Endothelial cell of umbilical vein (primary cell): ENCODE results near the gene ELP6. TPM values are rescaled to one million over a fixed set of nuclear protein-coding genes. Genes with fewer than 3 reads are reported as not detected.

ENCODE experiments used
- BruUV-seq: library from RNA; stranded (reverse); fragments of 400-500 nt; replicated peaks from 2 replicates; lab custom pipeline; 2021; lab: Mats Ljungman, UMichigan
- CTCF ChIA-PET: fragments of 300-600, 350-600 bp; sonication (Branson Sonifier 250); formaldehyde crosslinking; loops from one replicate; lab custom pipeline; 2021; ENCODE audit warnings: antibody characterized with exemption, inconsistent platforms; lab: Charles Lee
- POLR2A ChIA-PET: fragments of 300-600, 350-600 bp; sonication (Branson Sonifier 250); formaldehyde crosslinking; loops from one replicate; lab custom pipeline; 2021; ENCODE audit warnings: antibody characterized with exemption, inconsistent platforms; lab: Charles Lee
- DNase-seq: peaks from one replicate; pipeline ENCODE4 v3.0.0-alpha.2; 2011; ENCODE audit warnings: low read depth, low spot score
- FAIRE-seq: peaks from 2 replicates; lab custom pipeline; 2011; peaks lifted over from hg19 to GRCh38; lab: Jason Lieb, UNC
- H2AFZ ChIP-seq: 2 replicates; pipeline ENCODE4 v1.6.0; 2012; ENCODE audit warnings: low read depth, low read length, control low read depth, inconsistent platforms
- H3K27ac ChIP-seq: 2 replicates; pipeline ENCODE4 v1.5.1; 2011; ENCODE audit warnings: low read depth, mild to moderate bottlenecking, control low read depth, low read length, moderate library complexity; ENCODE audit not compliant: insufficient read depth
- H3K27me3 ChIP-seq, 2 experiments: 2 replicates each; pipeline versions ENCODE4 v1.6.0 to v1.6.1; 2011; ENCODE audit warnings: low read length in 2 of 2, mixed read lengths in 1 of 2; ENCODE audit not compliant: control insufficient read depth in 2 of 2, insufficient read depth in 2 of 2
- H3K36me3 ChIP-seq, 2 experiments: 2 replicates in 1 of 2; 3 replicates in 1 of 2; pipeline ENCODE4 v1.5.1; 2011; ENCODE audit warnings: low read length in 2 of 2, mild to moderate bottlenecking in 1 of 2, moderate library complexity in 1 of 2; ENCODE audit not compliant: control insufficient read depth in 2 of 2, insufficient read depth in 2 of 2; ENCODE audit errors: extremely low read depth in 1 of 2
- H3K4me1 ChIP-seq: 3 replicates; pipeline ENCODE4 v1.5.1; 2011; ENCODE audit warnings: mild to moderate bottlenecking, low read length; ENCODE audit not compliant: control insufficient read depth, insufficient read depth; ENCODE audit errors: extremely low read depth
- H3K4me2 ChIP-seq: 2 replicates; pipeline ENCODE4 v1.6.1; 2011; ENCODE audit warnings: low read length, control low read depth, mixed read lengths; ENCODE audit not compliant: insufficient read depth
- H3K4me3 ChIP-seq, 3 experiments: fragments of 200-600 bp in 1 of 3; sonication (generic), shearing (Covaris generic) in 1 of 3; replicated peaks in 1 of 3; 2 replicates each; pipeline ENCODE4 v1.5.1; 2011 to 2016; ENCODE audit warnings: control low read depth in 3 of 3, low read length in 3 of 3, mild to moderate bottlenecking in 2 of 3, inconsistent platforms in 1 of 3, low read depth in 1 of 3, moderate library complexity in 1 of 3; ENCODE audit not compliant: insufficient read depth in 1 of 3
- H3K79me2 ChIP-seq: 2 replicates; pipeline ENCODE4 v1.6.0; 2012; ENCODE audit warnings: low read length, inconsistent platforms; ENCODE audit not compliant: control insufficient read depth, insufficient read depth
- H3K9ac ChIP-seq: replicated peaks from 2 replicates; pipeline ENCODE3; 2011; ENCODE audit warnings: low read length, control low read depth; ENCODE audit not compliant: insufficient read depth; ENCODE audit errors: extremely low read depth
- H3K9me1 ChIP-seq: replicated peaks from 3 replicates; pipeline ENCODE4 v1.6.0; 2011; ENCODE audit warnings: mild to moderate bottlenecking, low read length; ENCODE audit not compliant: control insufficient read depth, insufficient read depth; ENCODE audit errors: extremely low read depth
- H3K9me3 ChIP-seq: replicated peaks from 2 replicates; pipeline ENCODE4 v1.5.1; 2012; ENCODE audit warnings: low read length, inconsistent platforms; ENCODE audit not compliant: control insufficient read depth, insufficient read depth
- H4K20me1 ChIP-seq: replicated peaks from 2 replicates; pipeline ENCODE3; 2011; ENCODE audit warnings: mild to moderate bottlenecking, low read length; ENCODE audit not compliant: control insufficient read depth, insufficient read depth; ENCODE audit errors: extremely low read depth
- EZH2 ChIP-seq: IDR thresholded peaks from 2 replicates; pipeline ENCODE4 v1.6.1; 2012; ENCODE audit warnings: borderline replicate concordance, low read depth, mild to moderate bottlenecking, moderate library complexity, low read length, inconsistent platforms; ENCODE audit not compliant: severe bottlenecking
- FOS ChIP-seq: IDR thresholded peaks from 2 replicates; pipeline ENCODE4 v1.6.1; 2011; ENCODE audit warnings: mild to moderate bottlenecking, low read length, moderate library complexity, borderline replicate concordance; ENCODE audit not compliant: insufficient read depth
- GATA2 ChIP-seq: IDR thresholded peaks from 2 replicates; pipeline ENCODE4 v1.7.0; 2011; ENCODE audit warnings: low read depth, mild to moderate bottlenecking, moderate library complexity, mixed read lengths, low read length; ENCODE audit not compliant: insufficient read length, insufficient read depth
- JUN ChIP-seq: IDR thresholded peaks from 2 replicates; pipeline ENCODE4 v1.6.1; 2011; ENCODE audit warnings: borderline replicate concordance, low read depth; ENCODE audit not compliant: insufficient read length, insufficient read depth
- MAX ChIP-seq: IDR thresholded peaks from 2 replicates; pipeline ENCODE4 v1.6.1; 2011; ENCODE audit not compliant: insufficient read depth, insufficient read length
- MYC ChIP-seq: IDR thresholded peaks from one replicate; pipeline ENCODE4 v1.6.1; 2011; ENCODE audit warnings: mild to moderate bottlenecking, low read depth, low read length
- POLR2A ChIP-seq: IDR thresholded peaks from 2 replicates; pipeline ENCODE4 v1.6.1; 2012; ENCODE audit warnings: low read depth, mild to moderate bottlenecking, control low read depth, low read length
- POLR2AphosphoS5 ChIP-seq: IDR thresholded peaks from 2 replicates; pipeline ENCODE4 v1.6.1; 2012; ENCODE audit warnings: low read depth, mild to moderate bottlenecking, control low read depth, low read length, moderate library complexity; ENCODE audit not compliant: insufficient read depth
- dilution Hi-C: fragments of 300-500 bp; cut with MboI; formaldehyde crosslinking; loops from one replicate; pipeline ENCODE4 v1.15.0; 2019; ENCODE audit warnings: low sequenced_read_pairs; ENCODE audit not compliant: extremely low pct_ligation_motif_present
- intact Hi-C: fragments of 100-400 bp; cut with micrococcal nuclease; formaldehyde crosslinking; loops from one replicate; pipeline ENCODE4 v1.10.0; 2022
- polyA plus RNA-seq, 4 experiments: library from polyadenylated mRNA; depleted of rRNA in 3 of 4; stranded (reverse) in 3 of 4; unstranded in 1 of 4; fragments of >200 nt; gene quantifications; 2 replicates each; pipeline versions ENCODE4 v1.2.1 to v1.2.3, GENCODE V29; 2011 to 2012; ENCODE audit warnings: missing spikeins in 1 of 4
- total RNA-seq: library from RNA; stranded (reverse); gene quantifications from 2 replicates; pipeline ENCODE4 v1.2.3, GENCODE V29; 2021
- TF ChIP-seq, protein P1 (sequence below), 2 donors: IDR thresholded peaks; 1 replicate in 1 of 2; 2 replicates in 1 of 2; pipeline ENCODE4 v1.5.1; 2011; ENCODE audit warnings: low read length in 2 of 2, mild to moderate bottlenecking in 2 of 2, moderate library complexity in 2 of 2, control low read depth in 1 of 2, inconsistent platforms in 1 of 2, low read depth in 1 of 2; ENCODE audit not compliant: insufficient read depth in 1 of 2; ENCODE audit errors: extremely low read depth in 1 of 2

Gene ELP6
- total and polyA plus RNA-seq, 2 donors (not counting 3 experiments of a cell fraction or from before 2014, with no cell fraction given) = 48.1 to 91.0 TPM

- CTCF ChIA-PET = interaction anchor here (2.7 kb wide), 1 partner anchor 95 kb away, joined by 8 read pairs; no protein-coding TSS in a partner anchor
- Histone ChIP-seq H3K27me3 (no peaks in the 10 kb centered on the region), H3K4me1 (peaks cover 12% of the 10 kb centered on the region), H4K20me1 (no peaks in the 10 kb centered on the region), H2AFZ (no peak overlapping the region), H3K27ac (no peak overlapping the region), H3K9me3 (no peaks in the 10 kb centered on the region), H3K4me2 (no peak overlapping the region), H3K36me3 (peaks cover 0 to 1% of the 10 kb centered on the region in 2 experiments), H3K9me1 (no peaks in the 10 kb centered on the region), H3K9ac (no peak overlapping the region), H3K79me2 (peaks cover 19% of the 10 kb centered on the region), H3K4me3 (no peak overlapping the region)
- POLR2A ChIA-PET = no interaction called here
- TF ChIP-seq, protein P1, sequence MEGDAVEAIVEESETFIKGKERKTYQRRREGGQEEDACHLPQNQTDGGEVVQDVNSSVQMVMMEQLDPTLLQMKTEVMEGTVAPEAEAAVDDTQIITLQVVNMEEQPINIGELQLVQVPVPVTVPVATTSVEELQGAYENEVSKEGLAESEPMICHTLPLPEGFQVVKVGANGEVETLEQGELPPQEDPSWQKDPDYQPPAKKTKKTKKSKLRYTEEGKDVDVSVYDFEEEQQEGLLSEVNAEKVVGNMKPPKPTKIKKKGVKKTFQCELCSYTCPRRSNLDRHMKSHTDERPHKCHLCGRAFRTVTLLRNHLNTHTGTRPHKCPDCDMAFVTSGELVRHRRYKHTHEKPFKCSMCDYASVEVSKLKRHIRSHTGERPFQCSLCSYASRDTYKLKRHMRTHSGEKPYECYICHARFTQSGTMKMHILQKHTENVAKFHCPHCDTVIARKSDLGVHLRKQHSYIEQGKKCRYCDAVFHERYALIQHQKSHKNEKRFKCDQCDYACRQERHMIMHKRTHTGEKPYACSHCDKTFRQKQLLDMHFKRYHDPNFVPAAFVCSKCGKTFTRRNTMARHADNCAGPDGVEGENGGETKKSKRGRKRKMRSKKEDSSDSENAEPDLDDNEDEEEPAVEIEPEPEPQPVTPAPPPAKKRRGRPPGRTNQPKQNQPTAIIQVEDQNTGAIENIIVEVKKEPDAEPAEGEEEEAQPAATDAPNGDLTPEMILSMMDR (IDR thresholded peaks at IDR 0.05; ENCODE audit: extremely low read depth in 1 of 2, insufficient read depth in 1 of 2, low read depth in 1 of 2, low read length in 2 of 2) = no peak
- TF ChIP-seq GATA2 = no peak
- TF ChIP-seq MAX = no peak
- TF ChIP-seq POLR2A = no peak
- TF ChIP-seq FOS = no peak
- no peak for TF ChIP-seq JUN
- no peak for TF ChIP-seq POLR2AphosphoS5
- TF ChIP-seq MYC = no peak
- no peak for TF ChIP-seq EZH2
- DNase-seq (no peak), FAIRE-seq (no peak)
- intact Hi-C loops (no loop called here), dilution Hi-C loops (no loop called here)
- BruUV-seq = no TSS peak
Measured at GRCh38 chr3:47515864-47516319, 2.4 kb upstream of the ELP6 start.
